ENCODE results near the gene BAG5.
"Not testable (repeated sequence)": the region's sequence is repeated elsewhere in the genome, so short reads cannot be mapped to it uniquely, and the experiment has no call there.

The BAG5 gene

DNA sequence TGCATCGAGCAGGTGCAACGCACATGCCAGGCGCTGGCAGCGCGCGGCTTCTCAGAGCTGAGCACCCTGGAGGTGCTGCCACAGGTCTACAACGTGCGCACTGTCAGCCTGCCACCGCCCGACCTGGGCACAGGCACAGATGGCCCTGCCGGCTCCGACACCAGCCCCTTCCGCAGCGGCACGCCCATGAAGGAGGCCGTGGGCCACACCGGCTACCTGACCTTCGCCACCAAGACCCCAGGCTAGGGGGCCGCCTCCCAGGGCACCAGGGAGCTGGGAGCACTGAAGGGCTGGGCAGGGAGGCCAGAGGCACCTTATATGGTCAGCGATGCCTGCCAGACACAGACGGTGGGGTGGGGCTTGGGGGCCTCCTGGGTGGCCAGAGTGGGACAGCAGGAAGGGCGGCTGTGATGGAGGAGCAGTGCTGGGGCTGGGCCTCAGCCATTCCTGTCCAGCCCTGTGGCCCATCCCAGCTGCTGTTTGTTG is 27.8 kb downstream of the BAG5 start:
- DNase-seq = no peak

DNA sequence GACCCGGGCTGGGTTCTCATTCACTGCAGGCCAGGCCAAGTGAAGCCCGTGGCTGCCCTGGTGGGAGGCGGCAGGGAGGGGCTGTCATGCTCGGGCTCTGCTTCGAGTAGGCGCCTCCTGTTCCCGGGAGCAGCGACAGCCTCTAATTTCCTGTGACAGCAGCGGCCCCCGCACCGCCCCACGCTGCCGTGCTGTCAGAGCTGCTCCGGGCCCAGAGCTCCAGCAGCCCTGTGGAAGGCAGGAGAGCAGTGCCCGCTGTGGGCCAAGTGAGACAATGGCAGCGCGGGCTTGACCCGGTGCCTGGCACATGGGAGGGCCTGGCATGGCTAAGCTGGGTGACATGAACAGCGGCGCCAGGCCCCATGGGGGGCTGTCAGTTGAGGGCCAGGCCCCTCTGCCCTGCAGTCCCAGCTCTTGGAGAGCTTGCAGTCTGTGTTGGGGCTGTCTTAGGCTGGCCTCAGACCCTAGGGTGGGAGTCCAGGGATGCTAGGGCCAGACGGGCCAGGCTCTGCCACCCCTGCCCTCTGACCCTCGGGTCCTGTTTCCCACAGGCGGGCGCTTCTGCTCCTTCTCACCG is 28.4 kb downstream of the BAG5 start:
- no peak for DNase-seq

DNA sequence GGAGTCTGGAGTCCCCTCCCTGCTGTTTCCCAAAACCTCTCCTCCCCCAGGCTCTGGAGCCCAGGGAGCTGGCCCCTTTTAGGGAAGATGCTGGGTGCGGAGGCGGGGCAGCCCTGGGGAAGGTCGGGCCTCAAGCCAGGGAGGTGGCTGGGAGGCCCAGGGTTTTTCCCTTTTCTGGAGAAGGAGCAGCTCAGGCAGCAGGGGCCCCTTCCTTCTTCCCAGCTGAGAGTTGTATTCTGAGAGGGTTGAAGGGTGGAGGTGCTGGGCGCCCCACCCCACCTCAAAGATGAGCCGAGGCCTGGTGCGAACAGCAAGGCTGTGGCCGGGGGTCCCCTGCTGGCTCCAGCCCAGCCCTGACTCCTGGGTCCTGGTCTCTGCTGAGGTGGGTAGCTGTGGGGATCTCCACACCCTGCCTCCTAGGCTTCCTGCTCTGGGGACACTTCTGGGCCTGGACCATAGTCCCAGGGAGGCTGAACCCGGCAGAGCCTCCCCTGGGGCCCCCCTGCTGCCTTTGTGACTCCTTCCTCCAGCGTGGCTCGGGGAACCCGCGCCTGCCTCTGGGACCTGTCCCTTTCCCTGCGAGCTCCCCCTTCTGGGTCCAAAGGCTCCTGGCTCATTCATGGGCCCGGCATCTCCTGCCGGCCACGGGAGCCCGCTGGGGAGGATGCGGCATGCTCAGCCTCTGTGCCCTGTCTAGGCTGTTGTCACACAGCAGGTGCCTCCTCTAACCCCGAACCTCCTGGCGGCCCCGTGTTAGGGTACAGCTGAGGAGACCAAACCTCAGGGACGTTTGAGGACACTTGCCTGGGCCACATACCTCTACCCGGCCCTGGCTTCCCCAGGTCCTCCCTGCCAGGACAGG is 29.1 kb downstream of the BAG5 start:
- DNase-seq = no peak

DNA sequence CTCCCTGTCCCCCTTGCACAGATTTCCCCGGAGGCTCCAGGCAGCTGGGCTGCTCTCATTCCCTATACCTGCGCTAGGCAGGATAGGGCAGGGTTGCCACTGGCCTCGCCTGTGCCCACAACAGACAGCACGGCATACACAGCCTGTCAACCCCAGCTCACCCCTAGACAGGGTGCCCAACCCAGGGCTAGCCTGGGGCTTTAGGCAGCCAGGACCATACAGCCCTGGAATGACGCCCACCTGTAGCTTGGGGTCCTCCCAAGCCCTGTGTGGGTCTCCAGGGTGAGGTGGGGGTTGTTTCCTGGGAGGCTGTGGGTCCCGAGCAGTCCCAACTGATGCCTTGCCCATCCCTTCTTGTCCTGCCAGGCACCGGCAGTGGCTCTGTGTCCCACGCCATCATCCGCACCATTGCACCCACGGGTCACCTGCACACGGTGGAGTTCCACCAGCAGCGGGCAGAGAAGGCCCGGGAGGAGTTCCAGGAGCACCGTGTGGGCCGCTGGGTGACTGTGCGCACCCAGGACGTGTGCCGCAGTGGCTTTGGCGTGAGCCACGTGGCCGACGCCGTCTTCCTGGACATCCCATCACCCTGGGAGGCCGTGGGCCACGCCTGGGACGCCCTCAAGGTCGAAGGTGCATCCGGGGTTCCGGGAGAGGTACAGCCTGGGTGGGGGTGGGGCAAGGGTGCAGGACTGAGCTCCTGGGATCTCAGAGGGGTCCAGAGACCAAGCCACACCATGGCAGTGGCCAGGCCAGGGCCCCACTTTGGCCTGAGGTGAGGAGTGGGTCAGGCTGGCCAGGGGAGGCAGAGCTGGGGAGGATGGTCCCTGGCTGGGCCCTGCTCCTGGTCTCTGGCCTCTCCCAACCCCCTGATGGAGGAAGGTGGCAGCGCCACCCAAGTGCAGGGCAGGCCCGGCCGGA is 30.0 kb downstream of the BAG5 start:
- no peak for DNase-seq

DNA sequence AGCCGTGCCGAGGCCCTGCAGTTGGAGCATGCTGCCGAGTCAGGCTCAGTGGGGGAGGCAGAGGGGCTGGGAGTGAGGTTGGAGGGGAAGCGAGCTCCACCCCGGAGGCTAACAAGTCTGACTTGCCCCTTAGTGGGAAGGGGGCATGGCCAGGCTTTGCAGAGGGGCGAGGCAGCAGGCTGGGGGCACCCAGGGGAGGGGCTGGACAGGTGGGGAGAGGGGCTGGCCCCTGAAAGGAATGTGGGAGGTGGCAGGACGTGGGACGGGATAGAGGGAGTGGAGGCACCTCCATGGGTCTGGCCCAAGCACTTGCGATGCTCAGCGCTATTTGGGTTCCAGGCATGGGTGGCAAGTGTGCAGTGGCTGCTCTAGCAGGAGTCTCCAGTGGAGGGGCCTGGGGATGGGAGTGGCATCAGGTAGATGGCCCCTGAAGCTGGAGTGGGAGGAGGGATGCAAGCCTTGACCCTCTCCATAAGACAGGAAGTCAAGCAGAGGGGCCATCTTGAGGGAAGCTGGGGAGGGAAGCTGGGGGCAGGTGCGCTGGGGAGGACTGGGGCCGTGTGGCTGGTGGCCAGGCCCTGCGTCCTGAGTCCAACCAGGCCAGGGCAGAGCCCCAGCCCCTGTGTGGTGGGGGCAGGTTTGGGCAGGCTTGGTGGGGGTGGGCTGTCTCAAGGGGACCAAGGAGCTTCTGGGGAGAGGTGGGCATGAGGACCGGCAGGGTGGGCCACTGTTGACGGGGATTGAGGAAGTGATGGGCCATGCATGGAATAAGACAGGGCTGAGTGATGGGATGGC is 30.8 kb downstream of the BAG5 start:
- DNase-seq = no peak

DNA sequence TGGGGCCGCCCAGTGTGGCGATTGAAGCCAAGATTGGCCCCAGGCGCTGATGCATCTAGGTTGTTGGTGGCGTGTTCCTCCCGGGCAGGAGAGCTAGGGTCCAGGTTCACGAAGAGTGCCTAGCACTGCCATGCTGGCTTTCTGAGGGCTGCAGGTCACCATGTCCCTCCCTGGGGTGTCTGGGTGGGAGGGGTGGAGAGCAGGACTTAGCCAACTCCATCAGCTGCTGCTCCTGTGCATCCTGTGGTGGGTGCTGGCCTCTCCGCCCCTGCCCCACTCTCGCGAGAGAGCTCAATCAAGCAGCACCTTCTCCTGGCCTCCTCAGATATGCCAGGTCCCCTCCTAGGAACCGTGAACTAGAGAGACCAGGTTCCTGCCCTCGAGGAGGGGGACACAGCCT is 31.6 kb downstream of the BAG5 start:
- no peak for DNase-seq

DNA sequence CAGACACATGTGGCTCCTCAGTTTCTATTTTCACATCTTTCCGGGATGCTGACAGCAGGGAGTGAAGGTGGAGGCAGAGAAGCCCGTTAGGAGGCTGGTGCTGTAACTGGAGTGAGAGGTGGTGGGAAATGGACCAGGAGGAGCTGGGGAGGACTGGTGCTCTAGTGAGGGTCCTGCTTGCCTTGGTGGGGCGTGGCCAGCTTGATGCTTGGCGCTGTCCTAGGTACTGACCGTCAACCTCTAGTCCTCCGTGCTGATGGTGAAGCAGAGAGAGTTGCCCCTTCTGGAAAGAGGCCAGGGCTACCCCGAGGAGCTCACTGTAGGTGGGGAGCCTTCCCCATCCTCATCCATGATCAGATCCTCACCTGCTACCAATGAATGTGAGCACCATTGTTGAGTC is 32.1 kb downstream of the BAG5 start:
- no peak for DNase-seq

DNA sequence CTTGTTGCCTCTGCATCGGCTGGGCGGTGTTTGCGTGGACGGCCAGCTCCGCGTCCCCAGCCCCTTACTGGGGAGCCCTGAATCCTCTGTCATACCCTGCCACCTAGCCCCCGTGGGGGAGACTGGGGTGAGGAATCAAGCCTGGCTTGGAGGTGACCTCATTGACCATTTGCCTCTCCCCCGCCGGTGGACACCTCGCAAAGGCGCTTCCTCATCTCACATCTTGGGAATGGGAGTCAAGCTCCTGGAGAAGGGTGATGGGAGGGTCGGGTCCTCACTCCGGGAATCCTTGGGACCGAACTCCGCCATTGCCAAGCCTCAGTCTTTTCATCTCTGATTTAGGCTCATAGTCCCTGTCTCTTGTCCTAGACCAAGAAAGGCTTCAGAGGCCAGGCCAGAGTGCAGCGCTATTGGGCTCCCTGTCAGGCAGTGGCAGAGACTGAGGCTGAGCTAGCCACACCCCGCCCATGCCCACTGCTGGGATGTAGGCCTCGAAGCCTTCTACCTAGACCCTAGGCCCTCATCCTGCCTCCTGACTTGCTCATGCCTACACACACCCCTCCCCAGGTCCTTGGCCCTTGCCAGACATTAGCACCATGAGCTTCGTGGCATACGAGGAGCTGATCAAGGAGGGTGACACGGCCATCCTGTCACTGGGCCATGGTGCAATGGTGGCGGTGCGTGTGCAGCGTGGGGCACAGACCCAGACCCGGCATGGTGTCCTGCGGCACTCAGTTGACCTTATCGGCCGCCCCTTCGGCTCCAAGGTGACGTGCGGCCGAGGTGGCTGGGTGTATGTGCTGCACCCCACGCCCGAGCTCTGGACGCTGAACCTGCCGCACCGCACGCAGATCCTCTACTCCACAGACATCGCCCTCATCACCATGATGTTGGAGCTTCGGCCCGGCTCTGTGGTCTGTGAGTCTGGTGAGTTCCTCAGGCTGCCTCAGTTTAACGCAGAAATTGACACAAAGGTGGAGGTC is 32.8 kb downstream of the BAG5 start:
- DNase-seq = no peak

DNA sequence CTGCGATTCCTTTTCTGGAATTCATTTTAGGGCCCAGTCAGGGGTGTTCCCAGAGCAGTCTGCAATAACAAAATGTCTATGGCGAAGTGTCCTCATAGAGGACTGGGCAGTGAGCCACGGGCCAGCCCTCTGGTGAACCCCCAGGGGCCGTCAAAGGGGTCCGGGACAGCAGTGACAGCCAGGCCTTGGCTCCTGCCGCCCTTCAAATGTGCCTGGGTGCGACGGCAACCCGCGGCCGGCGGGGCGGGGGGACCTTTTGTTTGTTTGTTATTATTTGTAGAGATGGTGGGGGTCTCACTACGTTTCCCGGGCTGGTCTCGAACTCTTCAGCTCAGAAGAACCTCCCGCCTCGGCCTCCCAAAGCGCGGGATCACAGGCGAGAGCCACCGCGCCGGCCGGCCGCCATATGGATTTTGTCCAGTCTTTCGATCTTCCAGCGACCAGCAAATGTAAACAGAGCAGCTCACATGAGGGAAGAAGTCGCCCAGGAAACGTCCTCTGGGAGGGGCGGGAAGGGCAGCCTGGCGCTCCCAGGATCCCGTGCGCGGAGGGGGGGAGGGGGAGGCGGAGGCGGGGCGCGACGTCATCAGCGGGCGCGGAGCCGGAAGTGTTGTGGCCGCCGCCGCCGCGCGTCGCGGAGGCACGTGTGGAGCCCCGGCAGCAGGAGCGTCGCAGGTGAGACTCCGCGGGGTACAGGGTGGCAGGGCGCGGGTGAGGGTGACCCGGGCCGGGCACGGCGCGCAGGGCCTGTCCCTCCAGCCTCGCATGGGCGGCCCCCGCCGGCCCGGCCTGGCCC is 33.7 kb downstream of the BAG5 start, which contains the start of gene TRMT61A:
Gene TRMT61A (plus strand): TSS at position 610 of the 796 bp plus-strand sequence. CDS start 783 bp downstream, outside the sequence.
- peak; percentile 76 for DNase-seq

DNA sequence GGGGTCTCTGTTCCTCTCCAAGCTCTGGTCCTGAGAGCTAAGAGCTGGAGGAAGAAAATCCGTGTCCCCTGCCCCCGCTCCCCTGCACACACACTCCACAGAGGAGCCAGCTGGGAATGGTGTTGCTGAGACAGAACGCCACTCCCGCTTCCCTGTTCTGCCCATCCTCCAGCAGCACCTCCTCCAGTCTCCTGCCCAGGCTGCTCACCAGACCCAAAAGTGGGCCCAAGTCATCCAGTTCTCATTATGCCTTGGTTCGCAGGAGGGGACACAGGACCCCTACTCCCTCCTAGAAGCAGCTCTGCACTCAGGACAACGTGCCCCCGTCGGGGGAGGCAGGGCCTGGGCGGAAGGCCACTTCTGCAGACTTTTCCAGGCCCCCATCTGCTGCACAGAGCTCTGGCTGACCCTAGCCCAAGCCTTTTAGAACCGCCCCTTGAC is 34.3 kb downstream of the BAG5 start:
- no peak for DNase-seq

DNA sequence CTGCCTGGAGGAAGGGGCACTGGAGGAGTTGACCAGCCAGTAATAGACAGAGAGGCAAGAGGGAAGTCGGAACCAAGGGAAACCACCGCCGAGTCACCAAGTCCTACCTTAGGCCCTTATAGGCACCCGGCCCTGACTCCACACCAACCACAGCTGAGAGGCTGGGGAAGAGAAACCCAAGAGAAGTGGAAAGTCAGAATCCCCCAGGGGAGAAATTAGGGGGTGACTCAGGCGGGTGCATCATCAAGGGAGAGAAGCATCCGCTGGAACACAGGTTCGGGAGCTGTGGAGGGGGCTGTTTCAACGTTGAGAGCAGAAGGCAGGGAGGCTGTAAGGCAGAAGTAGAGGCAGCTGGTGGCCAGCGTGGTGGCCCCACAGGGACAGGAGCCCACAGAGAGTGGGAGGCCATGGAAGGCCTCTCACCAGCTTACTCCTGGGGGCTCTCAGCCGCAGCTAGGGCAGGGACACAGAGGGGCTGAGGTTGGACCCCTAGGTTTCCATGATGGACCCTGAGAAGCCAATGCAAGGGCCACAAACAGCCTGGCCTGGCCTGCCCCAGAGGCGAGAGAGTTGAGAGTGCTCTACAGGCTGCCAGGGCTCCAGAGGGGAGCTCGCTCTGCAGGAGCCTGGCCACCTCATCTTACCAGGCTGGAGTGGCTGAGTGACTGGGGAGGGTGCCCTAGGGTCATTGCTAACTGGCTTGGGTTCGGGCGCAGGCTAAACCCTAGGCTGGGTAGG is 34.9 kb downstream of the BAG5 start:
- DNase-seq = no peak

DNA sequence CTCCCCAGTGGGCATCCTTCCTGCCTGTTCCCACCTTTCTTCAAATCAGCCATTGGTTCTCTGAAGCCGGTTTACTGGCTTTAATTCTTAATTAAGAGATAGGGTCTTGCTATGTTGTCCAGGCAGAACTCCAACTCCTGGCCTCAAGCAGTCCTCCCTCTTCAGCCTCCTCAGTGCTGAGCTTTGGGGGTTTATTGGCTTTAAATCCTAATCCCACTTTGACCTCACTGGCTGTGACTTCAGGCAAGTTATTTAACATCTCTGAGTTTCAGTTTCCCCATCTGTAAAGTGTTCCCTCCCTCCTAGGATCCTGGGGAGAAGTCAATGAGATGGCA is 35.6 kb downstream of the BAG5 start:
- no peak for DNase-seq

DNA sequence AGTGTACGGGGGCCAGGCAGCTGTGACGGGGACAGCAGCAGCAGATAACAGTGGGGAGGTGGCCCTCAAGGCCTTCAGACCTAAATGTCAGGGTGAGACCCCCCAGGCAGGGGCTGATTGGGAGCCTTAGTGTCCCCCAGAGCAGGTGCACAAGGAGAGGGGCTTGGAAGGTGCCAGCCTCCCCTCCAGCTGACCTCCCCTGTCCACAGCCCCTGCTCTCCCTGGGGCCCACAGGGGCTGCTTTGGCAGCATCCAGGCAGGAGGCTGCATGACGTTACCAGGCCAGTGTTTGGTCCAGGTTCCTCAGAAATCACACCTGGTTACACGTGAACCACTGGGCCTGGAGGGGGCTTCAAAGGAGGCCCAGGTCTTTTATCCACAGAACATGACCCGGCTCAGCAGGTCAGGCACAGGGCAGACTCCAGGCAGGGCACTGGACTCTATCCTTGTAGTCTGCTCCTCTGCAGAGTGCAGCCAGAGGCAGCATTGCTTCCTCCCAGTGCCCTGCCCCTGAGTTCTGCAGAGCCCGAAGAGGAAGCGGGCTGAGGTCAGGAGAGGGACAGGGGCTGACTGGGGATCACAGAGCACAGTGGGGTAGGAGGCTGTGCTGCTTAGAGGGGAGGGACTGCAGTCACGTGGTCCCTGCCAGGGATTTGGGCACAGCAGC is 36.1 kb downstream of the BAG5 start:
- no peak for DNase-seq

DNA sequence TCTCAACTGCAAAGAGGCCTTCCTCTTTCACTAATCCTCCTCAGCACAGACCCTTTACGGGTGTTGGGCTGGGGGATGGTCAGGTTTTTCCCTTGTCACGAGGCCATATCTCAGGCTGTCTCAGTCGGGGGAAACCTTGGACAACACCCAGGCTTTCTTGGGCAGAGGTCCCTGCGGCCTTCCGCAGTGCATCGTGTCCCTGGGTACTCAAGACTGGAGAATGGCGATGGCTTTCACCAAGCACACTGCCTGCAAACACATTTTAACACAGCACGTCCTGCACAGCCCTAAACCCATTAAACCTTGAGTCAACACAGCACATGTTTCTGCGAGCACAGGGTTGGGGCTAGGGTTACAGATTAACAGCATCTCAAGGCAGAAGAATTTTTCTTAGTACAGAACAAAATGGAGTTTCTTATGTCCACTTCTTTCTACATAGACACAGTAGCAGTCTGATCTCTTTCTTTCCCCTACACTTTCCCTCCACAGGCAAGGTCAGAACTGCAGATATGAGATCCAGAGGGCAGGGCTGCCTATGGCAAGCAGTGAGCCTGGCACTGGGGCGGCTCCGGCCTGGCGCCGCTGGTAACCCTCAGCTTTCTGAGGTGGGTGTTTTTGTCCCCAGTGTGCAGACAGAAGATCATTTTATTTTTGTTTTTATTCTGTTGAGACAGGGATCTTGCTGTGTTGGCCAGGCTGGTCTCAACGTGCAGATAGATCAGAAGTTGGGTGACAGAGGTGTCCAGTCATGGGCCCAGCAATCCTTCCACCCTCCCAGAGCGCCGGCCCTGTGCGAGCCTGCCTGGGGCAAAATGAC is 36.8 kb downstream of the BAG5 start:
- not testable (repeated sequence) for DNase-seq

DNA sequence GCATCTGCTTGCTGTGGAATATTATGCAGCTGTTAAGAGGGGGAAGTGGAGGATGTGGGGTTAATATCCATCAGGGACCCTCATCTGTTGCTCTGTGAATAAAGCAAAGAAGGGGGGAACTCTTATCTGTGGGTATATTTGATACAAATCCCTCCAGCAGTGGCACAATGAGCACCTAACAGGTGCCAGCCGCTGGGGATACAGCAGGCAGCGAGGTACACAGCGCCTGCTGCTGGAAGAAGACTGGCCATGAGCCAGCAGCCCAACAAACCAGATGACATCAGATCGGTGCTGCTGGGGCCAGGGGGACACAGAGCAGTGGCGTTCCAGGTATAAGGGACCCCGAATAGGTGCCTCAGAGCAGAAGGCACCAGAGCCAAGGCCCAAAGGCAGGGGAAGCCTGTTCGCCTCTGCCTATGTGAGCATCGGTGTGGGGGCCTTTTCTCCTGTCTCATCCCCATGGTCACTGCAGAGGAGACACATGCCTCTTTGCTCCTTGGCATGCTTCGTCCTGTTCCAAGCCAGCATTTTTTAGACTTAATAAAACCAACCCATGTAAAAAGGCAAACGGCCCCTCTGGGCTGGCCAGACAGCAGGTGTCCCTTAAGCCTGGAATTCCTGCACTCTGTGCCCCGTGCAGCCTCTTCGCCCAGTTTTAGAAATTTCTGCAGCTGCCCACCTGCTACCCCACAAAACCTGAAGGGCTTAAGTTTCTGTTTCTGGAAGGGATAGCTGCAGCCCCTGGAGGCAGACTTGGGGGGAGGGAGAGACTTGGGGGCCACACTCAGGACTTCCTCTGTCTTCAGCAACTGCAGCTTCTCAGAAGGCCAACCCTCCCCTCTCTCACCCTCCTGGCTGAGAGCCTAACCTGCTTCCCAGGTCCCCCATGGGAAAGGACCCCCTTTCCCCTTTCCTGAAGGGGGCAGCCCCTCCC is 38.2 kb downstream of the BAG5 start:
- no peak for DNase-seq

DNA sequence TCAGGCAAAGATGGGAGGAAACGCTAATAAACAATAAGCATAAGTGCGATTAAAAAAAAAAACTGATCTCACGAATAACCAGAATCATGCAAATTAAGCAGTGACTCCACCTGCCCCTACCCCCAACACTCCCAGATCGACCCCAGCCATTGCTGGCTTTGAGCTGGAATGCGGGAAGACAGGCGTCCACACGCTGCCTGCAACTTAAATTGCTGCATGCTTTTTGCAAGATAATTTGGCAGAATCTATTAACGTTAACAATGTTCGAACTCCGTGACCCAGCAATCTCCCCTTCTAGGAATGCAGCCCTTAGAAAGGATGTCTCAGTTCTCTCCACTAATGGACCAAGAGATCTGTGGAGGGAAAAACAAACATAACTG is 38.9 kb downstream of the BAG5 start:
- no peak for DNase-seq

All from T-helper 9 cell (primary cell).